DOHH2 (cell line): ENCODE results near the gene BEND5.

ENCODE experiments used
- EZH2phosphoT487 ChIP-seq: fragments of 200-600 bp; sonication (generic); IDR thresholded peaks from 2 replicates; pipeline ENCODE4 v1.6.1; 2017; ENCODE audit warnings: borderline replicate concordance, mild to moderate bottlenecking, antibody characterized with exemption, low read length, moderate library complexity, mixed read lengths
- TF ChIP-seq, protein P1 (sequence below): fragments of 200-600 bp; sonication (generic); IDR thresholded peaks from one replicate; pipeline ENCODE4 v1.5.1; 2014; ENCODE audit warnings: antibody characterized with exemption, mild to moderate bottlenecking, low read depth, low read length; ENCODE audit not compliant: poor library complexity, severe bottlenecking

DNA sequence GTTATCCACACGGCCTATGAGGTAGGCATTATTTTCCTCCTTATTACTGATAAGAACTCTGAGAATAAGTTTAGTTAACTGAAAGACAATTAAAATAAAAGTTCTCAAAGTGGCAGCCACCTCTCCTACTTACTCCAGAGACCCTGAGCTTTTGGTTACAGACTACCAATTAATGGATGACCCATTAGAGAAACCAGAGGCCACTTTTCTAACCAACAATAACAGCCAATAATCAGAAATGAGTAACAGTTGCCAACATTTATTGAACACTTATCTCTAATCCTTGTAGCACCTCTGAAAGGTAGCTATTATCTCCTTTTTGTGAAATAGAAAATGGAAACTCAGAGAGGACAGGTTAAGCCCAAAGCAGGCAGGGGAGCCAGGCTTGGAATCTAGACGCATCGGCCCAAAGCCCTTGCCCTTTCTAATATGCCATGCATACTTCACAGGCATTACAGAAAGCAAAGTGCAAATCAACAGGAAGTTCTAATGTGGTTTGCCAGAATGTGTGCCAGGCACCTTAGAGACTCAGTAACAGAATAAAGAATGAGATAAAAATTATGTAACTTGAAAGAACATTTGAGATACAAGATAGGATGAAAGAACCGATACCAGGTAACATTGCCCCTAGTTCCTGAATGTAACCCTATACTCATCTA is 50.0 kb downstream of the BEND5 start:
- no peak for TF ChIP-seq EZH2phosphoT487
- TF ChIP-seq, protein P1, sequence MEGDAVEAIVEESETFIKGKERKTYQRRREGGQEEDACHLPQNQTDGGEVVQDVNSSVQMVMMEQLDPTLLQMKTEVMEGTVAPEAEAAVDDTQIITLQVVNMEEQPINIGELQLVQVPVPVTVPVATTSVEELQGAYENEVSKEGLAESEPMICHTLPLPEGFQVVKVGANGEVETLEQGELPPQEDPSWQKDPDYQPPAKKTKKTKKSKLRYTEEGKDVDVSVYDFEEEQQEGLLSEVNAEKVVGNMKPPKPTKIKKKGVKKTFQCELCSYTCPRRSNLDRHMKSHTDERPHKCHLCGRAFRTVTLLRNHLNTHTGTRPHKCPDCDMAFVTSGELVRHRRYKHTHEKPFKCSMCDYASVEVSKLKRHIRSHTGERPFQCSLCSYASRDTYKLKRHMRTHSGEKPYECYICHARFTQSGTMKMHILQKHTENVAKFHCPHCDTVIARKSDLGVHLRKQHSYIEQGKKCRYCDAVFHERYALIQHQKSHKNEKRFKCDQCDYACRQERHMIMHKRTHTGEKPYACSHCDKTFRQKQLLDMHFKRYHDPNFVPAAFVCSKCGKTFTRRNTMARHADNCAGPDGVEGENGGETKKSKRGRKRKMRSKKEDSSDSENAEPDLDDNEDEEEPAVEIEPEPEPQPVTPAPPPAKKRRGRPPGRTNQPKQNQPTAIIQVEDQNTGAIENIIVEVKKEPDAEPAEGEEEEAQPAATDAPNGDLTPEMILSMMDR = no peak
